Upper lobe of right lung (tissue), 1 donor: ENCODE results near the gene PDLIM1. TPM values are rescaled to one million over a fixed set of nuclear protein-coding genes. Genes with fewer than 3 reads are reported as not detected.

Experiments
- ATAC-seq: fragments of 200-7000 bp; cut with Tn5 transposase; one replicate; pipeline ENCODE4 v1.9.1; 2020; ENCODE audit warnings: mild to moderate bottlenecking, moderate library complexity
- DNase-seq: peaks from one replicate; pipeline ENCODE4 v3.0.0-alpha.2; 2020
- H3K27ac ChIP-seq: fragments of 200-600 bp; one replicate; pipeline ENCODE4 v1.8.0; 2022
- H3K27me3 ChIP-seq: fragments of 200-600 bp; one replicate; pipeline ENCODE4 v1.8.0; 2022; ENCODE audit warnings: mild to moderate bottlenecking
- H3K36me3 ChIP-seq: fragments of 200-600 bp; one replicate; pipeline ENCODE4 v1.8.0; 2022
- H3K4me1 ChIP-seq: fragments of 200-600 bp; one replicate; pipeline ENCODE4 v1.8.0; 2022
- H3K4me3 ChIP-seq: fragments of 200-600 bp; one replicate; pipeline ENCODE4 v1.8.0; 2022; ENCODE audit warnings: mild to moderate bottlenecking
- H3K9me3 ChIP-seq: fragments of 200-600 bp; one replicate; pipeline ENCODE4 v1.8.0; 2022
- intact Hi-C: fragments of 100-400 bp; cut with DNase I; formaldehyde crosslinking; loops from one replicate; pipeline ENCODE4 v1.11.0; 2022
- total RNA-seq: library from RNA; stranded (reverse); fragmentation: NEBNext Ultra II Directional; extraction: Animal tissue kit (Norgen Biotek cat#: 25700); gene quantifications from one replicate; pipeline ENCODE4 v1.2.1, GENCODE V29; 2021
- TF ChIP-seq, protein P1 (sequence below): fragments of 200-600 bp; IDR thresholded peaks from one replicate; pipeline ENCODE4 v1.8.0; 2022; ENCODE audit warnings: antibody characterized with exemption
- donor health status: DM: no; HTN: yes; CAD: no; lungs with severe emphysema.

Gene PDLIM1
- total RNA-seq, 1 donor from 2014 or later: 190 TPM

DNA sequence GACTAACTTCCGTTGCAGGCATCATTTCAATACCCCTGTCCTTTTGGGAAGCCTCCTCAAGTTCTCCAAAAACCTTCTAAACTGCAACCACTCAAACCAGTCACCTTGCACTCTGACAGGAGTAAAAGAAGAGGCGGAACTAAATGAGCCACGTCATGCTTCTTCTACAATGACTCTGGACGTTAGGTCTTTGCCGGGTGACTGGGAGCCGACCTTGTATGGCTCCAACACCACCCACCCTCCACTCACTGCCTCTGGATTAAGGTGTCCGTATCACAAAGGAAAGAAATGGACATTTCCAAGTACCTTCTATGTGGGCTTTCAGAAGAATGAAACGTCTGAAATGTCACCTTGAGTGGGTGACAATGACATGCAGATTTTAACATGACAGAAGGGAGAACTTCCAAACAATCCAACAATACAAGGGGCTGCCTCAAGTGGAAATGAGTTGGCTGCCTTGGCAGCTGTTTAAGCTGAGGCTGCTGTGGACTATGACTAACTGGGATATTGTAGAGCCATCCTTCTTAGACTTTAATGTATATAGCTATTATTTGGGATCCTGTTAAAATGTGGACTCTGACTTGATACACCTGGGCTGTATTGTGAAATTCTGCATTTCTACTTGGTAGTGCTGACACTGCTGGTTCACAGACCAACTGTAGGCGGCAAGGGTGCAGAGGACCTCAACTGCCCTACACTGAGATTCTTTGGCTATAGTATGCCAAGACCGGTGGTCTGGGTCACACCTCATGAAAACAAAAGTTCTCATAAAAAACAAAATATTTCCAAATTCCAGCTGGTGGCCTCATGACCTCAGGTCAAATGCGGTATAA lies 33.8 kb upstream of the PDLIM1 start:
- Histone ChIP-seq H3K4me1 (peaks cover 5% of the 10 kb centered on the region), H3K27ac (no peak overlapping the region)

GRCh38 chr10:95321554-95322301 lies 30.9 kb upstream of the PDLIM1 start:
- H3K4me3 ChIP-seq: no peak overlapping the region
- no peaks in the 10 kb centered on the region for H3K4me1 ChIP-seq
- no peaks in the 10 kb centered on the region for H3K27me3 ChIP-seq
- intact Hi-C loops: no loop called here
- DNase-seq (no peak), ATAC-seq (no peak)
- no peaks in the 10 kb centered on the region for H3K36me3 ChIP-seq
- TF ChIP-seq, protein P1, sequence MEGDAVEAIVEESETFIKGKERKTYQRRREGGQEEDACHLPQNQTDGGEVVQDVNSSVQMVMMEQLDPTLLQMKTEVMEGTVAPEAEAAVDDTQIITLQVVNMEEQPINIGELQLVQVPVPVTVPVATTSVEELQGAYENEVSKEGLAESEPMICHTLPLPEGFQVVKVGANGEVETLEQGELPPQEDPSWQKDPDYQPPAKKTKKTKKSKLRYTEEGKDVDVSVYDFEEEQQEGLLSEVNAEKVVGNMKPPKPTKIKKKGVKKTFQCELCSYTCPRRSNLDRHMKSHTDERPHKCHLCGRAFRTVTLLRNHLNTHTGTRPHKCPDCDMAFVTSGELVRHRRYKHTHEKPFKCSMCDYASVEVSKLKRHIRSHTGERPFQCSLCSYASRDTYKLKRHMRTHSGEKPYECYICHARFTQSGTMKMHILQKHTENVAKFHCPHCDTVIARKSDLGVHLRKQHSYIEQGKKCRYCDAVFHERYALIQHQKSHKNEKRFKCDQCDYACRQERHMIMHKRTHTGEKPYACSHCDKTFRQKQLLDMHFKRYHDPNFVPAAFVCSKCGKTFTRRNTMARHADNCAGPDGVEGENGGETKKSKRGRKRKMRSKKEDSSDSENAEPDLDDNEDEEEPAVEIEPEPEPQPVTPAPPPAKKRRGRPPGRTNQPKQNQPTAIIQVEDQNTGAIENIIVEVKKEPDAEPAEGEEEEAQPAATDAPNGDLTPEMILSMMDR: no peak
- H3K9me3 ChIP-seq: no peaks in the 10 kb centered on the region
- H3K27ac ChIP-seq: no peak overlapping the region

More for the DNA sequence above, 33.8 kb upstream of the PDLIM1 start:
- Histone ChIP-seq H3K4me3 (no peak overlapping the region), H3K36me3 (no peaks in the 10 kb centered on the region), H3K9me3 (no peaks in the 10 kb centered on the region), H3K27me3 (no peaks in the 10 kb centered on the region)
- TF ChIP-seq, protein P1: no peak
- no peak for ATAC-seq
- intact Hi-C loops: no loop called here
- no peak for DNase-seq

GRCh38 chr10:95319239-95319638 lies 28.4 kb upstream of the PDLIM1 start:
- no peaks in the 10 kb centered on the region for H3K36me3 ChIP-seq
- H3K9me3 ChIP-seq: no peaks in the 10 kb centered on the region
- H3K4me1 ChIP-seq: no peaks in the 10 kb centered on the region
- TF ChIP-seq, protein P1: no peak
- ATAC-seq (no peak), DNase-seq (no peak)
- H3K4me3 ChIP-seq: no peak overlapping the region
- no peaks in the 10 kb centered on the region for H3K27me3 ChIP-seq
- intact Hi-C loops: no loop called here
- peak overlapping the region; percentile 0 for H3K27ac ChIP-seq

DNA sequence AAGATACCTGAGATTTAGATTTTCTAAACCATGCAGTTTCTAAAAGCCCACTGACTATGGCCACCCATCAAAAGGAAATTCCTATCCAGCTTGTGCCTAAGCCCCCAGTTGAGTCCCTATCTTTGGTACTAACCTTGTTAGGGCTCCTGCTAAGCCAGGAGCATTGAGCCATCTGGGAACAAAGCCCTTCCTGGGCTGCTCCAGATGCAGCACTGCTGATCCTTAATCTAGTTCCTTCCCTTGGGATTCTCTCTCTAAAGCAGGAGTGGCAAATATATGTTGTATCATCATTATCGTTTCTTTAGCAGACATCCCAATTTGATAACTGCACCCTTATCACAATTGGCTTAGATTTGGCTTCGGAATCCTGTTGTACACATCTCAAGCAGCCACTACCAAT lies 24.7 kb upstream of the PDLIM1 start:
- ATAC-seq (no peak), DNase-seq (no peak)
- Histone ChIP-seq H3K4me1 (peaks cover 20% of the 10 kb centered on the region), H3K36me3 (no peaks in the 10 kb centered on the region), H3K9me3 (no peaks in the 10 kb centered on the region), H3K4me3 (no peak overlapping the region), H3K27me3 (no peaks in the 10 kb centered on the region), H3K27ac (no peak overlapping the region)
- TF ChIP-seq, protein P1: no peak
- intact Hi-C loops: no loop called here

DNA sequence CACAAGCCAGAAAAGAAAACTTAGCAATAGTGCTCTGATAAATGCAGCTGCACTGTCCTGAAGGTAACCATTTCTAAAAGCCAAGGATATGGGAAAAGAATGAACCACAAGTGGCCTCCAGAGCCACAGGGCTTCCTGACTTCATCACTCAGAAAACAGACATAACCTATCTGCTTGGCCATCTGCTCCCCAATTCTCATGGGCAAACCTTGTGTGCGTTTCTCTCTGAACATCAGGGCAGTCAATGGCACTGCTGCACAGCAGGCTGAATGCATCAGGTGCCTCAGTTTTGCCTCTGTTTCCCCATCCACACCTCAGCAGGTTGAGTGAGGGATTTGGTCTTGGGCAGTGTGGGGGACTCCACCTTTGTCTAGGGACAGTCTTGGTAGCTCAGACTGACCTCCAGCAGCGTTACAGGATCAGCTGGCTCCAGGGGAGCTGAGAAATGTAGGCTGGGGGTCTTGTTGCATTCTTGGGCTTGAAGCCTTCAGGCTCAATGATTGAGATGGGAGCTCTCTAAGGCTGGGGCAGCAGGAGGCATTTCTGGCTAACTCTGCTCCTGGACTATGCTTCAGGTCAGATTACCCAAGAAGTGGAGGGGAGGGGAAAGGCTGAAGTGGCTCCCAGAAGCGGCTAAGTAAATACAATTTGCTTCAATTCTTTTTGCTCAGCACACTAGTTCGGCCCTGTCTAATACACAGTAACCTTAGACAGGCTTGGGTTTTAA lies 23.6 kb upstream of the PDLIM1 start:
- peak; percentile 85 for ATAC-seq

More for the DNA sequence above, 23.6 kb upstream of the PDLIM1 start:
- TF ChIP-seq, protein P1: no peak
- H3K27me3 ChIP-seq: no peaks in the 10 kb centered on the region
- no peak overlapping the region for H3K4me3 ChIP-seq
- DNase-seq: no peak
- no peaks in the 10 kb centered on the region for H3K9me3 ChIP-seq
- no peak overlapping the region for H3K27ac ChIP-seq
- intact Hi-C loops: no loop called here
- peaks cover 28% of the 10 kb centered on the region for H3K4me1 ChIP-seq
- no peaks in the 10 kb centered on the region for H3K36me3 ChIP-seq
